ENCODE data around the gene TM9SF4.

GRCh38 chr20:32116079-32116521 is 6.6 kb downstream of the TM9SF4 start:
- no peak for TF ChIP-seq CTCF (IDR thresholded peaks at IDR 0.05)
- TF ChIP-seq POLR2A (IDR thresholded peaks at IDR 0.05; ENCODE audit: low read depth), result no peak
- no peak for TF ChIP-seq POLR2AphosphoS5 (IDR thresholded peaks at IDR 0.05)

Measured in esophagus muscularis mucosa (tissue), 3 donors.